GM23338 (cell line): ENCODE results near the gene TMEM147.

Experiments used
- CREB1 ChIP-seq: fragments of 250-450 bp; sonication (Bioruptor Pico); IDR thresholded peaks from 2 replicates; pipeline ENCODE4 v1.5.0; 2020; ENCODE audit warnings: low read depth, mild to moderate bottlenecking, moderate library complexity
- EZH2 ChIP-seq: fragments of 200-600 bp; sonication (generic); IDR thresholded peaks from one replicate; pipeline ENCODE4 v1.8.0; 2017; ENCODE audit warnings: antibody characterized with exemption, mild to moderate bottlenecking, low read depth; ENCODE audit not compliant: unreplicated experiment
- POLR2AphosphoS5 ChIP-seq: IDR thresholded peaks from 2 replicates; pipeline ENCODE4 v1.6.1; 2016; ENCODE audit warnings: antibody characterized with exemption, low read depth
- STAT1 ChIP-seq: IDR thresholded peaks from one replicate; pipeline ENCODE4 v1.6.1; 2016; ENCODE audit warnings: antibody characterized with exemption; ENCODE audit not compliant: unreplicated experiment
- ZNF114 ChIP-seq: fragments of 250-450 bp; sonication (Bioruptor Pico); IDR thresholded peaks from 2 replicates; pipeline ENCODE4 v1.5.0; 2020; ENCODE audit warnings: mild to moderate bottlenecking, moderate library complexity
- TF ChIP-seq, protein P1 (sequence below), 2 experiments: fragments of 200-600 bp in 1 of 2; sonication (generic) in 1 of 2; conservative IDR thresholded peaks; 2 replicates each; pipeline versions ENCODE4 v1.5.1 to v1.6.1; 2016 to 2017; ENCODE audit warnings: antibody characterized with exemption in 2 of 2, low read depth in 2 of 2, mild to moderate bottlenecking in 2 of 2, moderate library complexity in 1 of 2

GRCh38 chr19:35528218-35529038, 17.0 kb upstream of the TMEM147 start, which contains the start of gene SBSN:
- TF ChIP-seq, protein P1, sequence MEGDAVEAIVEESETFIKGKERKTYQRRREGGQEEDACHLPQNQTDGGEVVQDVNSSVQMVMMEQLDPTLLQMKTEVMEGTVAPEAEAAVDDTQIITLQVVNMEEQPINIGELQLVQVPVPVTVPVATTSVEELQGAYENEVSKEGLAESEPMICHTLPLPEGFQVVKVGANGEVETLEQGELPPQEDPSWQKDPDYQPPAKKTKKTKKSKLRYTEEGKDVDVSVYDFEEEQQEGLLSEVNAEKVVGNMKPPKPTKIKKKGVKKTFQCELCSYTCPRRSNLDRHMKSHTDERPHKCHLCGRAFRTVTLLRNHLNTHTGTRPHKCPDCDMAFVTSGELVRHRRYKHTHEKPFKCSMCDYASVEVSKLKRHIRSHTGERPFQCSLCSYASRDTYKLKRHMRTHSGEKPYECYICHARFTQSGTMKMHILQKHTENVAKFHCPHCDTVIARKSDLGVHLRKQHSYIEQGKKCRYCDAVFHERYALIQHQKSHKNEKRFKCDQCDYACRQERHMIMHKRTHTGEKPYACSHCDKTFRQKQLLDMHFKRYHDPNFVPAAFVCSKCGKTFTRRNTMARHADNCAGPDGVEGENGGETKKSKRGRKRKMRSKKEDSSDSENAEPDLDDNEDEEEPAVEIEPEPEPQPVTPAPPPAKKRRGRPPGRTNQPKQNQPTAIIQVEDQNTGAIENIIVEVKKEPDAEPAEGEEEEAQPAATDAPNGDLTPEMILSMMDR (conservative IDR thresholded peaks at IDR 0.05; ENCODE audit: low read depth in 2 of 2): no peak
- TF ChIP-seq EZH2 (no peak), POLR2AphosphoS5 (no peak), STAT1 (no peak), CREB1 (CRISPR knock-in tag) (no peak), ZNF114 (CRISPR knock-in tag) (no peak)
